ENCODE results near the gene SLC5A3. TPM values are rescaled to one million over a fixed set of nuclear protein-coding genes. Genes with fewer than 3 reads are reported as not detected.

SLC5A3 gene
- total RNA-seq, 6 donors from 2014 or later, result 12.1 to 40.8 (median 13.7) TPM

DNA sequence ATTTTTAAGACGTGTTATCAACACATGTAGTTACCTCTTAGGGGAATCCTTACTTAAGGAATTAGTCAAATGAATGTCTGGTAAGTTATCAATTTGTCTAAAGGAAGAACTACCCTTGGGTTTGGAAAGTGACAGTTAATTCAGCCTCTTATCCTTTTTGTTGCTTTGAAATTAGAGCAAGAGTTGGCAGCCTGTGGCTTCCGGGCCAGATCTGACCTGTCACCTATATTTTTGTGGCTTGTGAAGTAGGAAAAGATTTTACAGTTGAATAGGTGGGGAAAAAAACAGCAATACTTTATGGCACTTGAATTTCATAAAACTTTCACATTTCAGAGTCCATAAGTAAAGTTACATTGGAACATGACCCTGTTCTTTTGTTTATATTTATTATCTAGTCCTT is 5.5 kb downstream of the SLC5A3 start:
- Histone ChIP-seq H3K4me1 (peaks cover 8 to 68% (median 44%) of the 10 kb centered on the region in 4 donors), H3K36me3 (no peaks in the 10 kb centered on the region), H3K9me3 (no peaks in the 10 kb centered on the region), H3K27me3 (no peaks in the 10 kb centered on the region), H3K27ac (no peak overlapping the region), H3K4me3 (no peak overlapping the region)
- no peak for TF ChIP-seq CTCF (IDR thresholded peaks at IDR 0.05)
- TF ChIP-seq POLR2A (IDR thresholded peaks at IDR 0.05), result no peak
- TF ChIP-seq EP300 (IDR thresholded peaks at IDR 0.05), result no peak
- TF ChIP-seq POLR2AphosphoS5 (IDR thresholded peaks at IDR 0.05), result no peak
- DNase-seq (peak in 1 of 2 donors; percentile 31), ATAC-seq (ENCODE audit: low FRiP score in 2 of 2) (no peak)
- 64 to 72% methylated on average over 2 of the region's 2 CpGs for WGBS, 2 donors

DNA sequence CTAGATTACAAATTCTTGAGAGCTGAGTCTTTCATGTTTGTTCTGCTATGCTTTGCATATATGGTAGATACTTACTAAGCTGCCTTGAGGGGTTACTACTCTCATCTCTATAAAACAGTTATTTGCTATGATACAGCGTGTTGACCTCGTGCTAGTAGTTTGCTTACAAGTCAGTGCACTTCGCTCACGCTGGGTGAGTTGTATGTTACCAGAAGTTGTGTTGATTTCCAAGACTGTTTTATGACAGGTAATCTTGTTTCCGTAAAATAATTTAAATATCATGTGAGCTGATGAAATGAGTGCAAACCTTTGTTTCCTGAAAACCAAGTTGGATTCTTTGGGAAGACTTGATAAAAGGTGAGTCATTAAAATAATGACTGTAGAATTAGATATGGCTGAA is 7.3 kb downstream of the SLC5A3 start:
- H3K36me3 ChIP-seq, result no peaks in the 10 kb centered on the region
- no peak for TF ChIP-seq CTCF (IDR thresholded peaks at IDR 0.05)
- no peak for TF ChIP-seq POLR2A (IDR thresholded peaks at IDR 0.05)
- TF ChIP-seq POLR2AphosphoS5 (IDR thresholded peaks at IDR 0.05), result no peak
- TF ChIP-seq EP300 (IDR thresholded peaks at IDR 0.05), result no peak
- DNase-seq (no peak), ATAC-seq (ENCODE audit: low FRiP score in 2 of 2) (no peak)
- H3K27me3 ChIP-seq, result no peaks in the 10 kb centered on the region
- no peak overlapping the region for H3K27ac ChIP-seq
- WGBS, 2 donors, result 98 to 99% methylated on average over 5 of the region's 5 CpGs
- H3K4me1 ChIP-seq, result peaks cover 8 to 57% (median 32%) of the 10 kb centered on the region in 4 donors
- H3K4me3 ChIP-seq, result no peak overlapping the region
- H3K9me3 ChIP-seq, result no peaks in the 10 kb centered on the region

DNA sequence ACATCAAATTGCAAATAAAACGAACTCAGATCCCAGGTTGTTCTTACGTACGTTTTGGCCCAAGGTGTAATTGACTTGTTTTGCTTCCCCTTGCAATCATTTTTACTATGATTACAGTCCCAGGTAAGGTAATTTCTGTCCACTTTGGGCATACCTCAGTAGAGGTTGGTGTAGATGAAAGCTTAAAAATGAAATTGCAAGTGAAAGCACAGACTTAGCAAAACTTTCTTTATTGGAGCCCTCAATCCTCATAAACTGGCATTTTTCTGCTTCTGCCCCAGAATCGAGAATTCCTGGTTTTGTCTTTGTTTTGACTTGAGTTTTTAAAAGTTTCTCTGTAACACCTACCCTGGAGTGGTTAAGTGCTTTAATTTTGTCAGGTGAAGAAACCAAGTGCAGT is 9.4 kb downstream of the SLC5A3 start:
- DNase-seq, result no peak
- Histone ChIP-seq H3K9me3 (no peaks in the 10 kb centered on the region), H3K27ac (no peak overlapping the region), H3K4me1 (peaks cover 6 to 42% (median 21%) of the 10 kb centered on the region in 4 donors), H3K4me3 (no peak overlapping the region), H3K36me3 (no peaks in the 10 kb centered on the region), H3K27me3 (no peaks in the 10 kb centered on the region)
- TF ChIP-seq CTCF (IDR thresholded peaks at IDR 0.05) (no peak), POLR2AphosphoS5 (IDR thresholded peaks at IDR 0.05) (no peak), EP300 (IDR thresholded peaks at IDR 0.05) (no peak), POLR2A (IDR thresholded peaks at IDR 0.05) (no peak)
- WGBS, 2 donors, result 71 to 81% methylated on average over 4 of the region's 4 CpGs
- ATAC-seq (ENCODE audit: low FRiP score in 2 of 2), result no peak

DNA sequence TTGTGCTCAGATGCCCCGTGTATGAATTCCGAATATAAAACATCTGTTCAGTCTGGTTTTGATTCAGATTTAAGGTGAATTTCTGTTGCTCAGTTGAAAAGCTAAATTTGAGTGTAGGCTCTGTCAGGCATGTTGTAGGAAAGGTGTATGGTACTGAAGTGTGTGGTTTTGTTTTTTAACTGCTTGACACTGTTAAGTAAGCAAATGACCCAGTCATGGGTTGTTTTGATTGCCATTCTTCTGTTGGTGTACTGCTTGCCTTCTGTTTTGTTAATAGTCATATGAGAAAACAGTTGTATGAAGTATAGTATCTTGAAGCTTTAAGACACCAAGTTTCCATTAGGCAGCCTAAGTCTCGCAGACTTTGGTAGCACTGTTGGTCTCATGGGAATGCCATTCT is 10.0 kb downstream of the SLC5A3 start:
- WGBS, 2 donors, result 93 to 94% methylated on average over 3 of the region's 3 CpGs
- Histone ChIP-seq H3K4me1 (peaks cover under 1 to 37% (median 19%) of the 10 kb centered on the region in 4 donors), H3K27me3 (no peaks in the 10 kb centered on the region), H3K27ac (no peak overlapping the region), H3K9me3 (no peaks in the 10 kb centered on the region), H3K36me3 (no peaks in the 10 kb centered on the region), H3K4me3 (no peak overlapping the region)
- TF ChIP-seq POLR2AphosphoS5 (IDR thresholded peaks at IDR 0.05) (no peak), EP300 (IDR thresholded peaks at IDR 0.05) (no peak), POLR2A (IDR thresholded peaks at IDR 0.05) (no peak), CTCF (IDR thresholded peaks at IDR 0.05) (no peak)
- ATAC-seq (ENCODE audit: low FRiP score in 2 of 2) (no peak), DNase-seq (no peak)

DNA sequence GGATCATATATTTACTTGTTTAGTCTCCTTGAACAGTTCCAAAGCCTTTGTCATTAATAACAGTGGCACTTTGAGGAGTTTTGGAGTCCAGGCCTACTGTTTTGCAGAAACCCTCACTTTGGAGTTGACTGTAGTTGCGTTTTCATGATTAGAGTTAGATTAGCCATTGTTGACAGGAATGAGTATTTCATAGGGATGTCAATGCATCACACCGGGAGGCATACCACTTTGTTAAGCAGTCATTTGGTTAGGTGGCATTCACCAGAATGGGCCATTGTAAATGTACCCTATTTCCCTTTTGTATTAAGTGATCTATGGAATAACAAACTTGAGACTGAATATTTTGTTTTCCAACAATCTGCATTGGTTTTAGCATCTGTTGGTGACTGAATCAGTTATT is 11.8 kb downstream of the SLC5A3 start:
- Histone ChIP-seq H3K4me1 (peaks cover 7 to 27% (median 19%) of the 10 kb centered on the region in 4 donors), H3K36me3 (no peaks in the 10 kb centered on the region), H3K27me3 (no peaks in the 10 kb centered on the region), H3K4me3 (no peak overlapping the region), H3K9me3 (no peaks in the 10 kb centered on the region), H3K27ac (no peak overlapping the region)
- 88 to 90% methylated on average over 2 of the region's 2 CpGs for WGBS, 2 donors
- no peak for TF ChIP-seq POLR2AphosphoS5 (IDR thresholded peaks at IDR 0.05)
- no peak for TF ChIP-seq EP300 (IDR thresholded peaks at IDR 0.05)
- no peak for TF ChIP-seq POLR2A (IDR thresholded peaks at IDR 0.05)
- no peak for TF ChIP-seq CTCF (IDR thresholded peaks at IDR 0.05)
- no peak for DNase-seq
- ATAC-seq (ENCODE audit: low FRiP score in 2 of 2), result no peak
